GM19468 (cell line): ENCODE measurements around the gene RIMBP2.

Source experiments
- ATAC-seq: cut with Tn5 transposase; IDR thresholded peaks from one replicate; pipeline ENCODE4 v1.9.1; 2021; ENCODE audit warnings: mild to moderate bottlenecking, moderate library complexity, moderate number of reproducible peaks; ENCODE audit not compliant: unreplicated experiment; ENCODE audit errors: extremely low read depth

Gene RIMBP2

DNA sequence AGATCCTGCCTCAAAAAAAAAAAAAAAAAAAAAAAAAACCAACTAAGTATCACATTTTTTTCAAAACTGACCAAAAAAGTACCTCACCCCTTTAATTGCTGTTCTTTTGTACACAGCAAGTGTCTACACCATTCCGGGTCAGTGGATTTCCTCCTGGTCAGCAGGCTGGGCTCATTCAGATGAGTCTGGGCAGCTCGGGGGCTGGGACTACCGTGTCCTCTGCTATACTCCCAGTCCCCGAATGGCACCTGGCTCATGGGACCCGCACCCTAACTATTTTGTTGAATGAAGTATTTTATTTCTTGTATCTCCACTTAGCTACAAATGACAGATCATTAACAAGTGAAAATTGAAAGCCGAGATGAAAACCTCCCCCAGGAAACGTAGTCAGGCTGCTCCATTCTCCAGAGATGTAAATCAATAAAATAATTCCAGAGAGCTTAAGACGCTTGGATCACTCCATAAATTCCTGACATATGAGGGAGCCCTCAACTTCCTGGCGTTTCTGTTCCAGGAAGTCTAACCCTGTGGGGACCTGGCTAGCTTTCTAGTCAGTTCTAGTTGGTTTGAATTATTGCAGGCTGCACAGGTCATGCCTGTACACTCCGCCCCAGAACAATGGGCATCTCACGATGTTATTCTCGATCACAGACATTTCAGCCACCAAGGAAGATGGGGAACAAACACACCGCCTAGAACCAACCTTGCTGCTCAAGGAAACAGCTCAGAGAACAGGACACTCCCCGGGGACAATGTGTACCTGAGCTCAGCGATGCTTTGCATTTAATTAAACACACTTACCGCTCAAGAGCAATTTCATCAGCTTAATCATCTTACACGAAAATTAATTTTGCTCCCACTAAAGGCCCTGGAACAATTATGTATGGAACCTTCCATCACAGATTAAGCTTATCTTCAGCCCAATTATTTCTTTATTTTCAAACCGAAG, 76.3 kb downstream of the RIMBP2 start:
- no peak for ATAC-seq

DNA sequence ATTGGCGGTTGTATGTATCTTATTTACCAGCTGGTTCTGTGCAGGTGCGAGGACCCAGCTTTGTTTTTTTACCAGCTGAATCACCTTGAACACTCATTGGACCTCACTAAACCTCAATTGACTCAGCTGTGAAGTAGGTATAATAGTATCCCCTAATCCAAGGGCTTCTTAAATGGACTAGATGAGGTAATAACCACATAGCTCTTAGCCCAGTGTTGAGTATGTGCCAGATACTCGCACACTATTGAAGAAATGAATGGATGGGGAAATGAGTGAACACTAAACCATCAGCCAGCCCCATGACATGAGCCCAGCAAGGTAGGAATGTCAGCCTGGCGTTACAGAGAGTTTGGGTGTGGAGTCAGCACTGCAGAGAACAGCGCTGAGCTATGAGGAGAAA, 79.7 kb downstream of the RIMBP2 start:
- ATAC-seq, result no peak

DNA sequence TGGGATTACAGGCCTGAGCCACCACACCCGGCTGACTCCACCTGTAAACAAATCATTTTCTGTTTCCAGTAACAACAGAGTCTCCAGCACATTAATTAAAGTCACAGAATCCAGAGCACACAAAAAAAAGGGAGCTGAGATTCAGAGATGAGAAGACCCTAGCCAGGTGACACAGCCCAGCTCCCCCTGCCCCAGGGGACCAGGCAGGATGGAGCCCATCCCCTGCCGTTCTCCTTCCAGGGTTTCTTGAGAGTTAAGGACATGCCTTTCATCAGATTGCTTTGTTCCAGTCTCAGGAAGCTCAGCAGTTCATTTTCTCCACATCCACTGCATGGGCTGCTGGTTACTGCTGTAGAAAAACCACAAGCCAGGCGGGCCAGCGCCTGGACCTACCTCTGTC, 81.2 kb downstream of the RIMBP2 start:
- no peak for ATAC-seq

DNA sequence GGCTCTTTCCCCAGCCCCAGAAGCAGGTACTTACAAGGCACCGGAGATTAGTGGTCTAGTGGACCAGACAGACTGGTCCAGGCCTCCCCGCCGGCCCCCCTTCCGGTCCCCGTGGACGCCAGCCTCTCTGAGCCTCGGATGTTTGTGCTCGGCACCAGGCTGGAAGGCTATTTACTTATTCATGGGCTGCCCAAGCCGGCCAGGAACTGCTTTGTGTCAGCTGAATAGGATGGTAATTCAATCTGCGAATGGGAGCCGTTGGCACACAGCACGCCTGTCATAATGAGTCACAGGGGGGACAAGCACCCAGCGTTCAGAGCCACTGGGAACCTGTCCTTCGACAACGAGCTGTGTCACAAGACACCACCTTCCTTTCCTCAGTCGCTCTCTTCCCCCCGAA, 82.3 kb downstream of the RIMBP2 start:
- ATAC-seq, result no peak

DNA sequence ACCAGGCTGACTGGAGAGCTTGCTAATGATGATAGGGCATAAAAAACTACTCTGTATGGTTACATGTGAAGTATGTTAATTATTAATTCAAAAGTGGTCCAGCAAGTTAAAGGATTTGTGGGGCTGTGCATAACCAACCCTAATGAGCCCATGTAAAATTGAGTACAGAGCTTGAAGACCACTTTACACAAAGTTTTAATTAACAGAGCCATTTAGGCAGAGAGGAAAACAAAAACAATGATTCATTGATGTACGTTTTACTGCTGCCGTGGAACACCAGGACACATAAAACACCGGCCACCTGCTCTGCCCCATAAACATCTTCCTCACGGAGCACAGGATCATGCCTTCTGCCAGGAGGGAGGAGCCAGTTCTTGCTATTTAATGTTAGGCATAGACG, 83.5 kb downstream of the RIMBP2 start:
- ATAC-seq, result no peak

DNA sequence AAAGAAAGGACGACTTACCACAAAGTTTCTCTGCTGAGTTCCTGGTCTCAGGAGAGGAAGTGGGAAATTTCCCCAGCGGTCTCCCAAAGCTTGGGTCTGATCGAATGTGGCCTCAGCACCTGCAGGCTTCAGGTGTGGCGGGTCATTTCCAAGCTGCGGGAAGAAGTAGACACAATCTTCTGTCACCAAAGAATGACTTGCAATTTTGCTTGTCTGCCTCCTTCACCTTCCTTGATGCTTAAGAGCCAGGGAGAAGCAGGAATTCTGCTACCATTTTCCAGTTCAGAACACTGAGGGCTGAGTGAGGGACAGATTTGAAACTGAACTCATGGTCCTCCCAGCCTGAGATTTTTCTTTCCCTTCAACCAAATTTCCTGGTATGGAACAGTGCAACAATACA, 87.8 kb downstream of the RIMBP2 start:
- no peak for ATAC-seq

DNA sequence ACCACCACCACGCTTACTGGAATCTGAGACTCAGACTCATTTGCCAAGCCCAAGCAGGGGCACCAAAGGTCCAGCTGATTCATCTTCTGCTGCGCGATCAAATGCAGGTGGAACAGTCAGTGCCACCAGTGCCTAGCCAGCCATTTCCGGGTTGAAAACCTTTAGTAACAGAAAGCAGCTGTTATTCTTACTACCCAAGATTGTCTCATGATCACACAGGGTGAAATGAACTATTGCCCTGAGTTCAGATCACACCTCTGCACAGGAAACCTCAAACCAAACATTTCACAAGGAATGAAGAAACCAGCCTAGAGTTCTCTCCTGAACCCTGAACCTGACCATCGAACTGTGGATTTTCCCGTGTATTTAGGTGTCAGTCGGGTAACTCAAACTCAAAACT, 88.9 kb downstream of the RIMBP2 start:
- no peak for ATAC-seq

DNA sequence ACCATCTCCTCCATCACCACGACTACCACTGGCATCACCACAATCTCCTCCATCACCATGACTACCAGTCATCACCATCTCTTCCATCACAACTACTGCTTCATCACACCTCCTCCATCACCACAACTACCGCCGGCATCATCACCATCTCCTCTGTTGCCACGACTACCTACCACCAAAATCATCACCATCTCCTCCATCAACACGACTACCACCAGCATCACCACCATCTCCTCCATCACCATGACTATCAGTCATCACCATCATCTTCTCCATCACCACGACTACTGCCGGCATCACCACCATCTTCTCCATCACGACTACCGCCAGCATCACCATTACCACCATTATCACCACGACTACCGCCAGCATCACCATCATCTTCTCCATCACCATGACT, 89.5 kb downstream of the RIMBP2 start:
- no peak for ATAC-seq

DNA sequence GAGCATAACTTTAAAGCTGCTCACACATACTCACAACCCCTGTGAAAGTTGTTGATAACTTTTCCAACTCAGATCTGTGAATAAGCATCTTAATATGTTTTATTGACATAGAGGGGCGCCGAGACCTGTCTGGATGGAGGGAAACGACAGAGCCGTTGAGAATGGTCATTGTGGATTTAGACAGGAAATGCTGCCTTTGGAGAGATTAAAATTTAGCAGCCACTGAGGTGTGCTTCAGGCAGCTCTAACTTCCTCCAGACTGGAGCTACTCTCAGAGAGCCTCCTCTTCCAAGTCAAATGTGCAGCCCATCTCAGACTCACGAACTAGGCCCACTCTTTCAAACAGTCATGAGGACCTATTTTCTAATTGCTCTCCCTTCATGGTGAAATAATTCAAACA, 90.9 kb downstream of the RIMBP2 start:
- no peak for ATAC-seq

DNA sequence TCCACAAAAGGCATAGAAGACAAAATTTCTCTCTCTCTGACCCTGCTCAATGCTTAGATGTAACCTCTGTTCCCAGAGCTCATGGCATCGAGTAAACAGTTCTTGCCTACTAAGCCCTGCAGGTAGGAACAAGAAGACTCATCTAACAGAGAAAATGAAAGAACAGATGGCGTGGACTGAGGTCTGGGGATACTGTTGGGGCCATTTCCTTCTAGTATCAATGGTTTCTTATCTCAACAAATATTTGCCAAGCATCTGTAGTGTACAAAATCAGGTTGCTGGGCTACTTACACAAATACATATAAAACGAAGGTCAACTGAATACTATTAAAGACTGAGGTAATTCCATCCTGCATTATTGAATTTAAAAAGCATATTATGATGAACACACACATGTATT, 93.3 kb downstream of the RIMBP2 start:
- no peak for ATAC-seq

DNA sequence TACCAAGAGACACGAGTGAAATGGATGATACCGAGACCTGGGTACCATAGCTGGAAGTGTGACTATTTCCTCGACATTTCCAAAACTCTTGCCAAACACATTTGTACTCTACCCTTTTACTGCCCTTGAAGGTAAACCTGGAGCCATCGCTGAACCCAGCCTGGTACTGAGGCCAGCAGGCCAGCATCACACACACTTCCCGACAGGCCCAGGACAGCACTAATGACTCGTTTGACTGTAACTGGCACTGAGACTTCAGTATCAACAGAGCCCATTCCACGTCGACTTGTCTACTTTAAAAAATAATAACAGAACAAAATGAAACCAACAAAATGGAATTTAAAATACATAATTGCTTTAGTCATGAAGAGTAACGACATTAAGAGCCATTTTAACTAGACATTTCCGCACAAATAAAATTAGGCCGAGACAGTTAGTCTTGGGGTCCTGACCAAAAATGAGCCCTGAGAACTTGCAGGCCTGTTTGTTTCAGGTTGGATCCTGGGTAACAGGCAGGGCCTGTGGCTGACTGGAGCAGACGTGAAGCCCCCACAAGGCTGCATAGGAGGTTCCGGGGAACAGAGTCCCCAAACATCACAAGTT, 94.3 kb downstream of the RIMBP2 start:
- no peak for ATAC-seq

DNA sequence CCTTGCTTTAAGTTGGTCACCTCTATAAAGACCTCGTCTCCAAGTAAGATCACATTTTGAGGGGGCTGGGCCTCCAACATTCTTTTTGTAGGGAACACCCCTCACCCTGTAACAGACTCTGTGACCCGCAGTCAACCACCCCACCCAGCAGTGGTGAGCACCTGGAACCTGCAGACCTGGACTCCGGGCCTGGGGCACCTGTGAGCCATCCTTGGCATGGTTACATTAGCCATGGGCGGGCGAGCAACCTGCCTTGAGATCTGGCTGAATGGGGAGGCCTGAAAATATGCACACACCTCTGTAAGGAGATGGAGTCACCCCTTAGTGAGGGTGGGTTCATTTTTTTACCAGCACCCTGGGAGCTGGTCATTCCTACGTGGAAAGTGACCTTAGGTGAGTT, 95.3 kb downstream of the RIMBP2 start:
- no peak for ATAC-seq

DNA sequence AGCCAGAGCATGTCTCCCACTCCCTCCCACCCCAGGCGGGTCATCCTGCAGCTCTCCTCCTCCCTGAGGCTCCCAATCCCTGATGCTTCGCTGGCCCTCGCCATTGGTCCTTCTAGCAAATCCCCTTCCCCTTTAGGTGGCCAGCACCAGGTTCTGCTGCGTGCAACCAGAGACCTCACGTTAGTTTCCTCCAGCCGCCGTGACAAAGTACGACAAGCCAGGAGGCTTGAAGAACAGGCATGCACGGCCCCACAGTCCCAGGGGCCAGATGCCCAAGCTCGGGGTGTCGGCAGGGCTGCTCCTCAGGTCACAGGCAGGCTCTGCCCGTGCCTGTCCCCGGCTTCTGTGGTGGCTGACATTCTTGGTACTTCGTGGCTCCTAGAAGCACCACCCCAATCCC, 95.8 kb downstream of the RIMBP2 start:
- ATAC-seq, result no peak

DNA sequence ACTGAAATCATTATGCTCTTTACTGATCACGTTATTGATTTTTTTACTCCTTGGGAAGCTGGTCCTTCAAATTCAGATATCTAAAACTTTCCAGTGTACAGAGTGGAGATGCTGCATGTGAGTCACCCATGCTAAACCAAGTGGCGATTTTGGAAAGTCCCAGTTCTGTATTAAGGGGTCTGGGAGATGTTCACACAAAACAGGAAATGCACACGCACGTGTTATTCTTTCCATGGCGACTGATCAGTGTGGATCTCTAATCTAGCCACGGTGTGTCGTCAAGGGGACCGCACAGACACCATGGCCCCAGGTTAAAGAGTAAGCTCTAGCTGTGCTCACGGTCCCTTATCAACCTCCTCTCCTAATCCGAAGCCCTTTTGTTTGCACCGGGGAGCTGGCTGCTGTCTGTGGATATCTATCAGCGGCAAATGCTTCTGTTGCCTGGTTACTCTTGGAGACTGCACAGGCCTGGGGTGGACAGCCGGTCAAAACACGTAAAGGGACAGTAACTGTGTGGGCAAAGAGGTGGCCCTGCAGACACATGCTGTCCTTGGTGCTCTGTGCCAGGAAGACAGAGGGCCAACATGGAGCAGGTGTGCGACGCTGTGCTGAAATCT, 96.6 kb downstream of the RIMBP2 start:
- no peak for ATAC-seq

DNA sequence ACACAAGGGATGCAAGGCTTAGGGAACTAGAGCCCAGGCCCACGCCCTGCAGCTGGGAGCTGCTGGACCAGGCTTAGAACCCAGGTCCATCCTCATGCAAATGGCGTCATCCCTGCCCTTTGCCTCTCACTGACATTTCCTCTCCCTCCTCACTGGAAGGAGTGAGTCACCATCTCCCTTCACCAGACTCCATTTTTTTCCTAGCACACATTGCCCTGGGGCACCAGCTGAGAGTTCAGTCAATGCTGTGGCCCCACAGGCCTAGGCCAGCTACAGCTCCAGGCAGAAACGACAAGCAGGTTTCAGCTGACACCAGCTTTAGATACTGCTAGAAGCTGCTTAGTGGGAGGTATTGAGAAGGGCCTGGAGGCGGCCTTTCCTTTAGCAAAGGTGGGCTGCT, 98.9 kb downstream of the RIMBP2 start:
- no peak for ATAC-seq

DNA sequence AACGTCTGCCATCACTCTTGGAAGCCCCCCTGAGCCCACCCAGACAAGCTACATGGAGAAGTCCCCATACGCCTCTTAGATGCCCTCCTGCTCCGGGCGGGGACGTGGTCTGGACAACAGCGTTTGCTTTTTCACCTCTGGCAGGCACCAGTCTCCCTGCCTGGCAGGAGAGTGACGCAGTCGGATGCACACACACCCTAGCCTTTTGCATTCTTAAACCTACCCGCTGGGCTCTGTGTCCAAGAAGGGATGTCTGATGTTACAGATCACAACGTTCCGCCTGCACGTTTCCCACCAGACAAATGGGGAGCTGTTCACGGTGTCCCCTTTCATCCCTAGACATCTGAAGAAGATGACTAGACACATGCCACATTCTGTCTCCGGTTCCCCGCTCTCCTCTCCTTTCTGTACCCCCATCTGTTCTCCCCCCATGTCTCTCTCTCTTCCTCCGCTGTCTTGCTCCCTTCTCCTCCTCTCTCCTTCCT, 100.2 kb downstream of the RIMBP2 start:
- ATAC-seq, result no peak

DNA sequence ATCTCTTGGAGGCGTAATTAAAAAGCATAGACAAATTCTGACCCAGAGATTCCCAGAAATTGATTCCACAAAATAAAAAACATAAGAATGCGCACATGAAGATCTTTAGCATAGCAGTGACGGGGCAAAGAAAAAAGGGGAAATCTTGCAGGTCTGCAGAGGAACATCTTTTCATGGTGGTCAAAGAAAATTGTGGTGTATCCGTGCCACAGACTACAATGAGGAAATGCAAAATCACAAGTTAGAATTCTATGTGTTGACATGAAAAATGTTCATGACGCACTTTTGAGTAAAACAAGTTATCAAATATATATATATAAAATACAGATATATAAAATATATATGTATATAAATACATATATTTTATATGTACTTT, 101.6 kb downstream of the RIMBP2 start:
- no peak for ATAC-seq

DNA sequence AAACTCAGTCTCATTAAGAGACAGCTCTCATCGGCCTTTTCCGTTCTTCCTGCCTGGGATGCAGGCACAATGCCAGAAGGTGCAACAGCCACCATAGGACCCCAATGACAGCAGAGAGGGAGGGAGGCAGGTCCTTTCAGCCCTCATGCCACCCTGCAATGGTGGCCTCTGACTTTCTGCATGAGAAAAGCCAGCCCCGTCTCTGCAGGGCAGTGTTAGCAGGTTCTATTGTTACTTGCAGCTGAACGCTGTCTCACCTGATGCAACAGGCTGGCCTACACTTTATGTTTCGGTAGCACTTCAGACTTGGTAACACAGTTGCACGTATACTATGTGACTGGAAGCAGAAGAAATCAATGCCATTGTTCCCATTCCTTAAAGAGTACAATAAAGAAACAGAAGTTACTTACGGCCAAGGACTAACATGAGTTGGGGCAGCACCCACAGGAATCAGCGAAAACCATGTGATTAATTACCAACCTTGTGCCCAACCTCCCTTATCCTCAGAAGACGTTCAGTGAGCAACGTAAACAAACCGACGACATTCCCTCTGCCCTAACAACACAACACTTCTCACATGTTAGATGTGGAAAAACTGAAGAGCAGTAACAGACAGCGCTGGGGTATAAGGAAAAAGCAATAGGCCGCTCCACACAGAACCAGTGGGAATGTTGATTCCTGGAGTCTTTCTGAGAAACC, 102.1 kb downstream of the RIMBP2 start:
- ATAC-seq, result no peak

DNA sequence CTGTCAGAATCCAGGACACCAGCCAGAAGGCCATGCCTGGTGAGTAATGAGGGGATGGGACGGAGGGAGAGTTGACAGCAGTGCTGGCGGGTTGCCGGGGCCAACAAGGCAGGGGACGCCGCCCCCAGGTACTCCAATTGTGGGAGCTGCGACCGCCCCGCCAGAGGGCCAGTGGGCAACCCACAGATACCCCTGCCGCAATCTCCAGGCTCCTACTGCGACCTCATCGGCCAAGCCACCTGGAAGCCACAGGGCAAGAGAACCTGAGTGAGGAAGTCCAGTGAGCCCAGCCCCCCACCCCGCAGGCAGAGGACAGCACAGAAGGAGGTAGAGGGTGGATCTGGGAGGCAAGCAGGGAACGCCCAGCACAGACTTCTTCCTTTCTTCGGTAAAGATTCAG, 103.0 kb downstream of the RIMBP2 start:
- ATAC-seq, result no peak

DNA sequence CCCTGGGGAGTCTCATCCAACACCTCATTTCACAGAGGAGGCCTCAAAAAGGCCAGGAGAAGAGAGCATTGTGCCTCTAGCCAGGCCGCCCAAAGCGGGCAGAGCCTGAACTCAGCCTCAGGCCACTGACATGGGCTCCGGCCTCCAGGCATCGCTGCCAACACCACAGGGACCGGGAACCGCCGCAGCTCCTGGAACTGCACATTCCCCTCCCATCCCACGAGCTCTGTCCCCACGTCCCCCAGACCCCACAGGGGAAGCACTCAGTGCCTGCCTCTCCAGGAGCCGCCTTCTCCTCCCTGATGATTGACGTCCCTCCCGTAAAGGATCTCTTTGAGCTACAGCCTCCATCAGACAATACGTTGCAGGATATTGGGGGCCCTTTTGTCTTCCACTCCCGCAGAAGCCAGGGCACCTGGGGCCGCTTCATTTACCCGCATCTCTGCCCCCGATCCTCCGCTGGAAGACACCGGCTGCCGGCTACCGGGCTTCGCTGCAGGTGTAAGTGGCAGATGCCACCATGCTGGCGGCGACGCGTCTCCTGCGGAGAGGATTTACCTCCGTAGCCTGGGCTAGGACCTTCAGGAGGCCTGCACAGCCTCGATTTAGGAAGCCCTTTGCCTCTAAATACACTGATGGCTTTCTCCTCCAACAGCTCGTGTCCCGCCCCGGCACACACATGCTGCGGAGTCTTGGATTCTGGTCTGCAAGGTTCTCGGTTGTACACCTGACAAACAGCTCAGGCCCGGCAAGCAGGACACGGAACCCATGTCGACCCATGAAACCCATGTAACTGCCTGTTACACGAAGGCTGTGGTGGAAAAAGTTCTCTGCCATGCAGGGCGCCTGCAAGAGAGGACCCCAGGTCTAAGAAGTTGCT, 104.8 kb downstream of the RIMBP2 start:
- no peak for ATAC-seq
